ENCODE results near the gene MRPL1.

The MRPL1 gene

GRCh38 chr4:77911842-77912450 is 49.3 kb downstream of the MRPL1 start:
- H3K4me3 ChIP-seq (ENCODE audit: low read depth, low read length), result no peak overlapping the region
- TF ChIP-seq MAX (IDR thresholded peaks at IDR 0.05; ENCODE audit: low read depth, low read length) (no peak), POLR2A (IDR thresholded peaks at IDR 0.05; ENCODE audit: extremely low read depth, insufficient read length) (no peak), CTCF (IDR thresholded peaks at IDR 0.05; ENCODE audit: low read depth, low read length) (no peak), MYC (IDR thresholded peaks at IDR 0.05; ENCODE audit: low read depth, low read length) (no peak)
- DNase-seq (ENCODE audit: low read depth), result no peak

- TF ChIP-seq MAX (IDR thresholded peaks at IDR 0.05; ENCODE audit: low read depth, low read length), result no peak
- no peak for TF ChIP-seq POLR2A (IDR thresholded peaks at IDR 0.05; ENCODE audit: extremely low read depth, insufficient read length)
- no peak for TF ChIP-seq CTCF (IDR thresholded peaks at IDR 0.05; ENCODE audit: low read depth, low read length)
- TF ChIP-seq MYC (IDR thresholded peaks at IDR 0.05; ENCODE audit: low read depth, low read length), result no peak
- no peak for DNase-seq (ENCODE audit: low read depth)
These were observed 50.7 kb downstream of the MRPL1 start for GRCh38 chr4:77913348-77913747.

GRCh38 chr4:77917075-77917474 is 54.4 kb downstream of the MRPL1 start:
- DNase-seq (ENCODE audit: low read depth), result no peak
- H3K4me3 ChIP-seq (ENCODE audit: low read depth, low read length), result no peak overlapping the region
- TF ChIP-seq MYC (IDR thresholded peaks at IDR 0.05; ENCODE audit: low read depth, low read length) (no peak), CTCF (IDR thresholded peaks at IDR 0.05; ENCODE audit: low read depth, low read length) (no peak), MAX (IDR thresholded peaks at IDR 0.05; ENCODE audit: low read depth, low read length) (no peak)

More at GRCh38 chr4:77913348-77913747, 50.7 kb downstream of the MRPL1 start:
- H3K4me3 ChIP-seq (ENCODE audit: low read depth, low read length), result no peak overlapping the region

- TF ChIP-seq POLR2A (IDR thresholded peaks at IDR 0.05; ENCODE audit: extremely low read depth, insufficient read length), result no peak
- TF ChIP-seq CTCF (IDR thresholded peaks at IDR 0.05; ENCODE audit: low read depth, low read length), result no peak
- no peak for TF ChIP-seq MAX (IDR thresholded peaks at IDR 0.05; ENCODE audit: low read depth, low read length)
- no peak for TF ChIP-seq MYC (IDR thresholded peaks at IDR 0.05; ENCODE audit: low read depth, low read length)
- H3K4me3 ChIP-seq (ENCODE audit: low read depth, low read length), result no peak overlapping the region
- DNase-seq (ENCODE audit: low read depth), result no peak
These were observed 55.0 kb downstream of the MRPL1 start for GRCh38 chr4:77917601-77918000.

- H3K4me3 ChIP-seq (ENCODE audit: low read depth, low read length), result no peak overlapping the region
- TF ChIP-seq MAX (IDR thresholded peaks at IDR 0.05; ENCODE audit: low read depth, low read length) (no peak), MYC (IDR thresholded peaks at IDR 0.05; ENCODE audit: low read depth, low read length) (no peak), POLR2A (IDR thresholded peaks at IDR 0.05; ENCODE audit: extremely low read depth, insufficient read length) (no peak), CTCF (IDR thresholded peaks at IDR 0.05; ENCODE audit: low read depth, low read length) (no peak)
- DNase-seq (ENCODE audit: low read depth), result no peak
These were observed 57.7 kb downstream of the MRPL1 start for GRCh38 chr4:77920371-77920770.

Data from NB4 (cell line).